HAP-1 (cell line): ENCODE measurements around the gene RUNX3.

ENCODE experiments used
- DNase-seq, 2 experiments: peaks; one replicate each; pipeline ENCODE4 v3.0.0-alpha.2; 2016 to 2020; ENCODE audit warnings: low spot score in 2 of 2
- H3K27me3 ChIP-seq: fragments of 250-450 bp; sonication (Bioruptor Pico); 2 replicates; pipeline ENCODE4 v1.5.1; 2020; ENCODE audit warnings: low read depth, mild to moderate bottlenecking, moderate library complexity
- H3K36me3 ChIP-seq: fragments of 250-450 bp; sonication (Bioruptor Pico); replicated peaks from 2 replicates; pipeline ENCODE4 v1.5.1; 2020; ENCODE audit warnings: mild to moderate bottlenecking
- H3K4me1 ChIP-seq: fragments of 250-450 bp; sonication (Bioruptor Pico); 2 replicates; pipeline ENCODE4 v1.5.1; 2020; ENCODE audit warnings: mild to moderate bottlenecking
- H3K4me3 ChIP-seq: fragments of 250-450 bp; sonication (Bioruptor Pico); 2 replicates; pipeline ENCODE4 v1.5.1; 2020; ENCODE audit warnings: mild to moderate bottlenecking, moderate library complexity
- H3K9me3 ChIP-seq: fragments of 250-450 bp; sonication (Bioruptor Pico); 2 replicates; pipeline ENCODE4 v1.5.1; 2020; ENCODE audit warnings: mild to moderate bottlenecking, moderate library complexity
- in situ Hi-C: fragments of 300-500 bp; cut with MboI; formaldehyde crosslinking; loops from 3 replicates; pipeline ENCODE4 v1.14.3; 2020; ENCODE audit warnings: low sequenced_read_pairs, inconsistent platforms, mixed read lengths

The RUNX3 gene

DNA sequence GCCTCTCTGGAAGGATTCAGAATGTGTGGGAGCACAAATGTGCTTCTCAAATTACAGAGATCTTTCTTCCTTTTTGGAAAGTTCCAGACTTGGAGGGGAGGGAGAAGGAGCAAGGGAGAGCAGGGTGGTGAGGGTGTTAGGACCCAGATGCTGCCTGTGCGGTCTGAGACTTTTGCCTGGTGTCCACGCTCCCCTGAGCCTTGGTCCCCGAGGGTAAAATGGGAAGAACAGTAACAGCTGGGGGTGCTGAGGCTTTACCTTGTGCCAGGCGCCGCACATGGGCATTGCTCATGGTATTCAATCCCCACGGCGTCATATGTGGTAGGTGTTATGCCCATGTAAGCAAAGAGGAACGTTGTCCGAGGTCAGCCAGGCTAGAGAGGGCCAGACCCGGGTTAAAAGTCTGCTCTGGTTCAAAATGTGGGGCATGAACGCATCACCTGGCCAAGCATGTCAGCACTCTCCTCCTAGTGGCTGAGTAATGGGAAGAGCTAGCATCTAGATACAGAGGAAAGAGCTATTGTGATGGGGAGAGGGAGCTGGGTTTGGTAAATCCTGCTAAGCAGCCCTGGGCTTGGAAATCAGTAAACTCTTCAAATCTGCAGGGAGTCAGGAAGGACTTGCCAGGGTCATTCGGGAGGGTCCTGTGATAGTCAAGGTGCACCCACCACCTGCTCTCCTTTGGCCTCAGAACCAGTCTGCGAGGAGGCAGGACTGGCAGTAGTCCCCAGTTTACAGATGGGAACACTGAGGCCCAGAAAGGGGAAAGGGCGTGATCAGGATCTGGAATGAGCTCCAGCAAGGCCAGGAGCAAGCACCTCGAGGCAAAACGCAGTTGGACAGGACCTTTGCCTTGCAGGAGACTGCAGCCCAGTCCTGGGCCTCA, 4.5 kb upstream of the RUNX3 start:
- Histone ChIP-seq H3K9me3 (no peaks in the 10 kb centered on the region), H3K4me1 (peaks cover 12% of the 10 kb centered on the region), H3K4me3 (no peak overlapping the region), H3K36me3 (no peaks in the 10 kb centered on the region), H3K27me3 (no peaks in the 10 kb centered on the region)
- in situ Hi-C loops = loop anchor here (10.0 kb wide), 1 partner anchor 270 kb away; no protein-coding TSS in a partner anchor
- DNase-seq = no peak

DNA sequence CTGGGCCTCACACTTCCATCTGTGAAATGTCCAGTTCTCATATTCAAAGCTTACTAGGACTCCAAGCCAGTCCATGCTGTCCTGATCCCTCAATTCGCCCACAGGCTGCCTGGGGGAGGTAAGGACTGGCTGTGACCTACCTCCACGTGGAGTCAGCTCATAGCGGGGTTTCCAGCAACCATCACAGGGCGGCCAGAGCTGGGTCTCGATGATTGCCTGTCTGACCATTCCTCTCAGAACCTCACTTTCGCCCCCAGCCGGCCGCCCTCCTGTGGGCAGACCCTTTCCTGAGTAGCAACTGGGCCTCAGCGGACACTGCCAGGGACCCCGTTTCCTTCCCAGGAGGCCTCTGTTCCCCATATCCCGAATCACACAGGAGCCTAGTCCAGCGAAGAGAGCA, 3.4 kb upstream of the RUNX3 start:
- H3K9me3 ChIP-seq = no peaks in the 10 kb centered on the region
- DNase-seq = no peak
- no peaks in the 10 kb centered on the region for H3K27me3 ChIP-seq
- in situ Hi-C loops = loop anchor here (10.0 kb wide), 1 partner anchor 271 kb away; no protein-coding TSS in a partner anchor
- H3K4me1 ChIP-seq = peaks cover 12% of the 10 kb centered on the region
- no peaks in the 10 kb centered on the region for H3K36me3 ChIP-seq
- H3K4me3 ChIP-seq = no peak overlapping the region

DNA sequence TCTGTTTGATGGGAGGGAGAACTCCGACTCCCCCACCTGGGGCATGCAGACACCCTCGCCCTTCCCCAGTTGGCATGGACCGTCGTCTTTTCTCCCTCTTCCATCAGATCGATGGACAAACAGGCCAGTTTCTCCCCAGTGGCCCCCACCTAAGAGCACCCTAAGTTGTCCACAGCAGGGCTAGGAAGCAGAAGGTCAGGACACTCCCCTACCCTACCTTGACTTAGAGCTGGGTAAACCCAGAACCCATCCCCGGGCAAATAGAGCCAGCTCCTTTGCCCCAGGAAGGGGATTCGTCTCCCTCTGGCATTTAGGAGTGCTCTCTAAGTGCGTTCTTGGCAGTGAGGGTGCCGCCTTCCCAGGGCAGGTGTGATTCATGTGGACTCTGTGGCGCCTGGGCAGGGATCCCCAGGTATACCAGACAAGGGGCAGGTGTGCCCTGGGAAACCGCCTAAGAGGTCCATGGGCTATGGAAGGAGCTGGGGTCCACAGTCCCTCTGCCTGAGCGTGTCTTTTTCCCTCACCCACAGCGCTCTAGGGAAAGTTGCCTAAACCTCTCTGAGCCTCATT, 2.7 kb upstream of the RUNX3 start:
- Histone ChIP-seq H3K9me3 (no peaks in the 10 kb centered on the region), H3K27me3 (no peaks in the 10 kb centered on the region), H3K36me3 (no peaks in the 10 kb centered on the region), H3K4me1 (peaks cover 12% of the 10 kb centered on the region), H3K4me3 (peak overlapping the region; percentile 11; the same call in 1 of the 2 replicates)
- in situ Hi-C loops = loop anchor here (10.0 kb wide), 1 partner anchor 272 kb away; no protein-coding TSS in a partner anchor
- no peak for DNase-seq

DNA sequence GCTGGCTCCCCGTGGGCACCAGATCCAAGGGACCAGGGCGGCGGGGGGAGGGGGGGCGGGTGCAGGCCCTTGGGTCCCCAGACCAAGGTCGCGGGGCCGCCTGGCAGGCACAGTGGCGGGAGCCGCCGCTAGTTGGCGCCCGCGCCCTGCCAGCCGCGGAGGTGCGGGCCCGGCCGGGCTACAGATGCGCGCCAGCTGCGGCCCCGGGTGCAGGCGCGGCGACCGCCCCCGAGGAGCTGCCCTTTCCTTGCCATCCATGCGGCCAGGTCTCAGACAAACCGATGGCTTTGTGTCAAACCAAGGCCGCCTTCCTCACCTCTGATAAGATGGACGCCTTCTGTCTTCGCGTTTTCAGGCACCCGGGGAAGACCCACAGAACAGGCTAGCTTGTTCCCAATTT, 2.2 kb upstream of the RUNX3 start:
- Histone ChIP-seq H3K4me1 (peaks cover 16% of the 10 kb centered on the region), H3K27me3 (no peaks in the 10 kb centered on the region), H3K4me3 (peak overlapping the region; percentile 12; the same call in 1 of the 2 replicates), H3K9me3 (no peaks in the 10 kb centered on the region), H3K36me3 (peaks cover 2% of the 10 kb centered on the region; the same call in 1 of the 2 replicates)
- peak; percentile 24 to 77 for DNase-seq
- in situ Hi-C loops = loop anchor here (10.0 kb wide), 1 partner anchor 273 kb away; no protein-coding TSS in a partner anchor

DNA sequence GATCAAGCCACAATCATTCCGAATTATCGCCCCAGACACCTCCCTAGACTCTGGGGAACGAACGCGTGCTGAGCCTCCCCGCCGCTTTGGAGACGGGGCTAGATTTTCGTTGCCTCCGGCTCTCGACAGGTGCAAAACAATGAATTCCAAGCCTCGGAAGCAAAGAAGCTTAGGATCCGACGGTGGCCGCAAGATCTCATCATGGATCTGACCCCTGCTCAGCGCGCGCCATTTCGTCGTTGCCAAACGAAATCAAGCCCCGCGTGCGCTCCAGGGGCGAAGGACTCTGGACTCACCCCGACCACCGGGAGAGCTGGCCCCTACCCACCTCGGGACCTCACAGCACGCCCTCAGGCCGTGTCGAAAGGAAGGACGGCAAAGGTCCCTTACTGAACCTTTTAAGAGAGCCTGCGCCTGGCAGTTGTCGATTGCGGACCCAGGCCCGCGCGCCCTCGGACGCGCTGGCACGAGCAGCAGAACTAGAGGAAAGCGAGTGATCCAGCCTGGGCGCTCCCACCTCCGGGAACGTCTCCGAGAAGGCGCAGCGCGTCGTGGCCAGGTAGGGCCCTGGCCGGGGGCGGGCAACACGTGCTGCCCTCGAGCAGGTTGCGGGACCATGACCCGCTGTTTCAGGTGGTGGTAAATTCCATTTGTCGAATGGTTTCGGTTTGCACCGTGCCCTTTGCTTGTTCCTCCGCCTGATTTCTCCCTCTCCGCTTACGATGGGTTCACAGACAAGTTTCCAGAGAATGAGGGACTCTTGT, 1.6 kb upstream of the RUNX3 start:
- DNase-seq = no peak
- Histone ChIP-seq H3K27me3 (no peaks in the 10 kb centered on the region), H3K9me3 (no peaks in the 10 kb centered on the region), H3K4me3 (peak overlapping the region; percentile 12; the same call in 1 of the 2 replicates), H3K36me3 (peaks cover 3% of the 10 kb centered on the region; the same call in 1 of the 2 replicates), H3K4me1 (peaks cover 18% of the 10 kb centered on the region)
- in situ Hi-C loops = loop anchor here (10.0 kb wide), 1 partner anchor 273 kb away; no protein-coding TSS in a partner anchor

GRCh38 chr1:24931146-24931467, 1.0 kb upstream of the RUNX3 start:
- peaks cover 18% of the 10 kb centered on the region for H3K4me1 ChIP-seq
- no peaks in the 10 kb centered on the region for H3K27me3 ChIP-seq
- H3K36me3 ChIP-seq = peaks cover 5% of the 10 kb centered on the region
- DNase-seq = no peak
- in situ Hi-C loops = loop anchor here (10.0 kb wide), 1 partner anchor 274 kb away; no protein-coding TSS in a partner anchor
- H3K9me3 ChIP-seq = no peaks in the 10 kb centered on the region
- H3K4me3 ChIP-seq = no peak overlapping the region

DNA sequence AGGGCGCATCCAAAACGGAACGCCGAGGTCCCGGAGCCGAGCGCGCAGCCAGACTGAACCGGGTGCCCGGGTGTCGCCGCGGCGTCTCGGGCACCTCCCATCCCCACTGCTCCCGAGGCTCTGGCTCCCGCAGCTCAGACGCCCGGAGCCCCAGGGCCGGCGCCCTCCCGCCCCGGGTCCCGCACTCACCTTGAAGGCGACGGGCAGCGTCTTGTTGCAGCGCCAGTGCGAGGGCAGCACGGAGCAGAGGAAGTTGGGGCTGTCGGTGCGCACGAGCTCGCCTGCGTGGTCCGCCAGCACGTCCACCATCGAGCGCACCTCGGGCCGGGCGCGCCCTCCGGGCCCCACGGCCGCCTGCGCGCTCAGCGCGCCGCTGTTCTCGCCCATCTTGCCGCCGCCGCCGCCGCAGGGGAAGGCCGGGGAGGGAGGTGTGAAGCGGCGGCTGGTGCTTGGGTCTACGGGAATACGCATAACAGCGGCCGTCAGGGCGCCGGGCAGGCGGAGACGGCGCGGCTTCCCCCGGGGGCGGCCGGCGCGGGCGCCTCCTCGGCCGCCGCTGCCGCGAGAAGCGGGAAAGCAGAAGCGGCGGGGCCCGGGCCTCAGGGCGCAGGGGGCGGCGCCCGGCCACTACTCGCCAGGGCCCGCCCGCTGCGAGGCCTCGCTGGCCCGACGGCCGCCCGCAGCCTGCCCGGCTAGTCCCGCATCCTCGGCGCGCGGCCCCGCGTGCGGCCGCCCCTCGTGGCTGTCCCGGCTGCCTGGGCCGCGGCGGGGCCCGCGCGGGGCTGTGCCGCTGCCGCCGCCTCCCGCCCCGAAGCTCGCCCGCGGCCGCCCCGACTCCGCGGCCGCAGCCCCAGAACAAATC, 447 bp downstream of the RUNX3 start:
- in situ Hi-C loops = loop anchor here (10.0 kb wide), 1 partner anchor 275 kb away; no protein-coding TSS in a partner anchor
- Histone ChIP-seq H3K9me3 (no peaks in the 10 kb centered on the region), H3K36me3 (peaks cover 10% of the 10 kb centered on the region), H3K4me1 (peaks cover 18% of the 10 kb centered on the region), H3K27me3 (no peaks in the 10 kb centered on the region), H3K4me3 (peak overlapping the region; percentile 69)
- DNase-seq = peak; percentile 16 to 58

- Histone ChIP-seq H3K9me3 (no peaks in the 10 kb centered on the region), H3K4me3 (peak overlapping the region; percentile 69), H3K36me3 (peaks cover 10% of the 10 kb centered on the region), H3K27me3 (no peaks in the 10 kb centered on the region), H3K4me1 (peaks cover 18% of the 10 kb centered on the region)
- in situ Hi-C loops = no loop called here
- DNase-seq = peak; percentile 20 to 60
Observed at GRCh38 chr1:24928689-24929397, 1.2 kb downstream of the RUNX3 start.

DNA sequence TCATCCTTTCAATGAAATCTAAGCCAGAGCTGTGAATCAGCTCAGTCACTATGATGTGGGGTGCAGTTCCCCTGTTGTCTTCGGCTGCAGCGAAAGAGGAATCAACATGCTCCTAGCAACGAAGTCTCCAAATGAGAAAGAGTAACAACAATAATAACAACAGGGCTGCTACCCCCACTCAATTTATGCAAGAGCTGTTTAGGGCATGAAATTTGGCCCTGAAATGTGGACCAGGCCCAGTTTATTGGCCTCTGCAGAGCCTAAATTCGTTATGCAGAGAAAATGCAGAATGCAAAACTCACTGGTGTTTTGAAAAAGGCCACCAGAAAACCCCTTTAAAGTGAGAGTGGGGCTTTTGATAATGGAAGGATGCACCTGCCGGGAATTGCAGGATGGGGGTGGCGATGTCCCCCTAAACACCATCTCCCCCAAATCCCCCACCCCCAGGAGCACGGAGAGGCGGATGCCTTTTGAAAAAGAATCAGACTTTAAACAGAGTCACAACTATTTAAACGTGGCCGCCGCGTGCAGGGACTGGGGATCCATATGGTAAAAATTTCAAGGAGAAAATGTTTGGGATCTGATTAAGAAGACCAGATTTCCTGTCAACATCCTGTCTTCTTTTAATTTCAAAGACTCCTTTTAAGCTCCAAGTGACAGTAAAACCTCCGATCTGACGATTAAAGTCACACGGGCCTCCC, 1.9 kb downstream of the RUNX3 start:
- Histone ChIP-seq H3K9me3 (no peaks in the 10 kb centered on the region), H3K4me3 (peak overlapping the region; percentile 69), H3K36me3 (peaks cover 10% of the 10 kb centered on the region), H3K27me3 (no peaks in the 10 kb centered on the region), H3K4me1 (peaks cover 18% of the 10 kb centered on the region)
- no peak for DNase-seq
- in situ Hi-C loops = no loop called here

DNA sequence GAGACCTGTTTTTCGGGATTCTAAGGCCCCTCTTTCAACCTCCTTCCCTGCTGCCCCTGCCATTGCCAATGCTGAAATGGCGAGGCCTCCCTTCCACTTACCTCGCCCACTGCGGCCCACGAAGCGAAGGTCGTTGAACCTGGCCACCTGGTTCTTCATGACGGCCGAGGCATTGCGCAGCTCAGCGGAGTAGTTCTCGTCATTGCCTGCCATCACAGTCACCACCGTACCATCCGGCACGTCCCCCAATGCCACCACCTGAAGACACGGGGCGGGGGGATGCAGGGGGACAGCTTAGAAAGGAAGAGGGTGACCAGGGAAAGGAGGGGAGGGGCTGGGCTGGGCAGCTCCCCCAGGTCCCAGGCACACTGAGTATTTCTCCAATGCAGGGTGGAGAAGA, 2.6 kb downstream of the RUNX3 start:
- DNase-seq = no peak
- Histone ChIP-seq H3K4me1 (peaks cover 16% of the 10 kb centered on the region), H3K36me3 (peaks cover 10% of the 10 kb centered on the region), H3K4me3 (peak overlapping the region; percentile 69; the same call in 1 of the 2 replicates), H3K27me3 (no peaks in the 10 kb centered on the region), H3K9me3 (no peaks in the 10 kb centered on the region)
- in situ Hi-C loops = no loop called here

- no peaks in the 10 kb centered on the region for H3K27me3 ChIP-seq
- DNase-seq = peak in 1 of 2 experiments; percentile 29
- in situ Hi-C loops = no loop called here
- peaks cover 10% of the 10 kb centered on the region for H3K36me3 ChIP-seq
- H3K9me3 ChIP-seq = no peaks in the 10 kb centered on the region
- H3K4me3 ChIP-seq = no peak overlapping the region
- peaks cover 12% of the 10 kb centered on the region for H3K4me1 ChIP-seq
Observed at GRCh38 chr1:24926563-24927249, 3.4 kb downstream of the RUNX3 start.
